Cardiac muscle cell (in vitro differentiated cells and primary cell): ENCODE results near the gene SERTM2. TPM values are rescaled to one million over a fixed set of nuclear protein-coding genes. Genes with fewer than 3 reads are reported as not detected.

Source experiments
- DNase-seq, 2 donors: peaks; one replicate each; pipeline versions ENCODE4 v3.0.0 to v3.0.0-alpha.2; 2010 to 2017; ENCODE audit warnings: low read depth in 1 of 2, low spot score in 1 of 2
- H3K27ac ChIP-seq: fragments of 200-600 bp; sonication (generic); 2 replicates; pipeline ENCODE4 v1.5.1; 2016
- H3K27me3 ChIP-seq: fragments of 200-600 bp; sonication (generic); 2 replicates; pipeline ENCODE4 v1.6.0; 2016; ENCODE audit warnings: control low read depth
- H3K36me3 ChIP-seq: fragments of 200-600 bp; sonication (generic); 2 replicates; pipeline ENCODE4 v1.5.1; 2016; ENCODE audit warnings: control low read depth
- H3K4me1 ChIP-seq: fragments of 200-600 bp; sonication (generic); 2 replicates; pipeline ENCODE4 v1.8.1; 2017; ENCODE audit warnings: low read depth, mild to moderate bottlenecking, mixed run types
- H3K4me3 ChIP-seq: fragments of 200-600 bp; sonication (generic); 2 replicates; pipeline ENCODE4 v1.5.1; 2016; ENCODE audit warnings: mild to moderate bottlenecking
- H3K9me3 ChIP-seq: fragments of 200-600 bp; sonication (generic); 2 replicates; pipeline ENCODE4 v1.5.1; 2017; ENCODE audit warnings: low read depth, mild to moderate bottlenecking, control low read depth
- CTCF ChIP-seq: IDR thresholded peaks from 2 replicates; pipeline ENCODE4 v1.5.1; 2012; ENCODE audit warnings: low read depth, mild to moderate bottlenecking, low read length
- polyA plus RNA-seq: library from polyadenylated mRNA; unstranded; fragments of >200 nt; fragmentation: Nextera tagmentation; extraction: Ambion mirVana; gene quantifications from 2 replicates; pipeline ENCODE4 v1.2.1, GENCODE V29; 2016
- total RNA-seq: library from RNA; depleted of rRNA; stranded (reverse); fragments of >200 nt; gene quantifications from 2 replicates; pipeline ENCODE4 v1.2.3, GENCODE V29; 2016

Gene SERTM2
- total and polyA plus RNA-seq, 2 experiments from 2014 or later, result 11.0 to 12.7 TPM

- H3K36me3 ChIP-seq, result no peaks in the 10 kb centered on the region
- no peak for DNase-seq
- H3K27me3 ChIP-seq, result no peaks in the 10 kb centered on the region
- TF ChIP-seq CTCF, result no peak
- H3K4me1 ChIP-seq, result no peaks in the 10 kb centered on the region
- no peak overlapping the region for H3K27ac ChIP-seq
- no peak overlapping the region for H3K4me3 ChIP-seq
- no peaks in the 10 kb centered on the region for H3K9me3 ChIP-seq
Observed at GRCh38 chrX:111483135-111483534, 28.3 kb upstream of the SERTM2 start.

GRCh38 chrX:111483881-111484280 is 27.6 kb upstream of the SERTM2 start:
- Histone ChIP-seq H3K27ac (no peak overlapping the region), H3K9me3 (no peaks in the 10 kb centered on the region), H3K36me3 (no peaks in the 10 kb centered on the region), H3K4me3 (no peak overlapping the region), H3K4me1 (no peaks in the 10 kb centered on the region), H3K27me3 (no peaks in the 10 kb centered on the region)
- no peak for TF ChIP-seq CTCF
- no peak for DNase-seq

GRCh38 chrX:111490688-111491087 is 20.8 kb upstream of the SERTM2 start:
- Histone ChIP-seq H3K4me3 (no peak overlapping the region), H3K4me1 (peaks cover 6% of the 10 kb centered on the region), H3K27me3 (no peaks in the 10 kb centered on the region), H3K36me3 (no peaks in the 10 kb centered on the region), H3K9me3 (no peaks in the 10 kb centered on the region), H3K27ac (no peak overlapping the region)
- peak in 1 of 2 donors; percentile 15 for DNase-seq
- no peak for TF ChIP-seq CTCF

GRCh38 chrX:111492085-111492484 is 19.4 kb upstream of the SERTM2 start:
- Histone ChIP-seq H3K27me3 (no peaks in the 10 kb centered on the region), H3K9me3 (no peaks in the 10 kb centered on the region), H3K4me1 (peaks cover 6% of the 10 kb centered on the region), H3K36me3 (no peaks in the 10 kb centered on the region), H3K4me3 (no peak overlapping the region), H3K27ac (no peak overlapping the region)
- TF ChIP-seq CTCF, result no peak
- DNase-seq, result no peak

GRCh38 chrX:111498538-111499103 is 12.8 kb upstream of the SERTM2 start:
- DNase-seq, result no peak
- H3K4me1 ChIP-seq, result no peaks in the 10 kb centered on the region
- H3K27me3 ChIP-seq, result no peaks in the 10 kb centered on the region
- H3K36me3 ChIP-seq, result no peaks in the 10 kb centered on the region
- no peak for TF ChIP-seq CTCF
- no peak overlapping the region for H3K4me3 ChIP-seq
- no peaks in the 10 kb centered on the region for H3K9me3 ChIP-seq
- H3K27ac ChIP-seq, result no peak overlapping the region
